Spinal cord (tissue), 10 donors: ENCODE results near the gene TYW5. TPM values are rescaled to one million over a fixed set of nuclear protein-coding genes. Genes with fewer than 3 reads are reported as not detected.

Experiments used
- DNase-seq, 6 donors: peaks; one replicate each; pipeline versions ENCODE4 v3.0.0 to v3.0.0-alpha.2; 2013 to 2015; ENCODE audit warnings: low spot score in 6 of 6, low read depth in 4 of 6
- H3K27ac ChIP-seq: one replicate; pipeline ENCODE4 v1.5.1; 2013; ENCODE audit warnings: low read depth, low read length, control low read depth
- H3K27me3 ChIP-seq: one replicate; pipeline ENCODE4 v1.6.1; 2013; ENCODE audit warnings: low read length; ENCODE audit not compliant: control insufficient read depth, insufficient read depth
- H3K36me3 ChIP-seq: one replicate; pipeline ENCODE4 v1.6.1; 2013; ENCODE audit warnings: low read length; ENCODE audit not compliant: control insufficient read depth, insufficient read depth
- H3K4me1 ChIP-seq: one replicate; pipeline ENCODE4 v1.6.1; 2013; ENCODE audit warnings: low read length; ENCODE audit not compliant: control insufficient read depth, insufficient read depth
- H3K4me3 ChIP-seq: one replicate; pipeline ENCODE4 v1.5.1; 2013; ENCODE audit warnings: low read depth, low read length, control low read depth
- H3K9me3 ChIP-seq: one replicate; pipeline ENCODE4 v1.6.1; 2013; ENCODE audit warnings: low read length; ENCODE audit not compliant: control insufficient read depth, insufficient read depth
- WGBS: methylation state at CpG from one replicate; pipeline ENCODE4 v1.1.5; 2013; ENCODE audit warnings: missing lambda C conversion rate; ENCODE audit not compliant: insufficient coverage; 5-methylcytosine and 5-hydroxymethylcytosine counted together
- long read RNA-seq, 4 donors: transcript quantifications; one replicate each; lab custom pipeline, GENCODE V29; 2026
- polyA plus RNA-seq, 2 donors: library from polyadenylated mRNA; unstranded; fragments of 120-200 nt; gene quantifications; one replicate each; pipeline ENCODE4 v1.2.1, GENCODE V29; 2013; ENCODE audit not compliant: insufficient read length in 2 of 2
- total RNA-seq, 2 donors: library from RNA; depleted of rRNA in 1 of 2; stranded (reverse); fragments of 120-200 nt in 1 of 2; fragments of >200 nt in 1 of 2; gene quantifications; one replicate each; pipeline versions ENCODE4 v1.2.3 to v1.2.4, GENCODE V29; 2013 to 2014
- donor health status: healthy.

The TYW5 gene
- total RNA-seq (10 to 100 TPM; 11.2 to 14.4 TPM), polyA plus RNA-seq (10 to 100 TPM; 10.4 to 12.5 TPM)
- long read RNA-seq, donor 1, full-length matches to known transcripts: 4 of 13 reads
- long read RNA-seq, donor 1, partial matches to known transcripts: 9 of 13 reads
- long read RNA-seq, donor 1, other reads (novel, unspliced or antisense): 0 of 13 reads
- long read RNA-seq, donor 2: 0 reads
- long read RNA-seq, donor 3, full-length matches to known transcripts: 2 of 2 reads
- long read RNA-seq, donor 3, partial matches to known transcripts: 0 of 2 reads
- long read RNA-seq, donor 3, other reads (novel, unspliced or antisense): 0 of 2 reads
- long read RNA-seq, donor 4, full-length matches to known transcripts: 4 of 4 reads
- long read RNA-seq, donor 4, partial matches to known transcripts: 0 of 4 reads
- long read RNA-seq, donor 4, other reads (novel, unspliced or antisense): 0 of 4 reads

- Histone ChIP-seq H3K27me3 (no peaks in the 10 kb centered on the region), H3K36me3 (no peaks in the 10 kb centered on the region), H3K27ac (peak within 1 kb of the TSS; percentile 98), H3K4me3 (peak within 1 kb of the TSS; percentile 98), H3K4me1 (peaks cover 13% of the 10 kb centered on the region), H3K9me3 (no peaks in the 10 kb centered on the region)
- WGBS: under 1% methylated on average over 64 of the region's 64 CpGs
- DNase-seq: peak; percentile 75 to 95 (median 81)
These were observed at the start of gene TYW5, which contains the start of gene MAIP1 for GRCh38 chr2:199955339-199956061. TSS of gene TYW5 (minus strand) at chr2:199955491. CDS start at chr2:199955470, 21 bp downstream. TSS of gene MAIP1 (plus strand) at chr2:199955582. CDS start at chr2:199955799, 217 bp downstream.

GRCh38 chr2:200003444-200003843 is 48.2 kb upstream of the TYW5 start:
- WGBS: no CpG with 5 or more reads among the region's 1 CpG
- DNase-seq: peak in 1 of 6 donors; percentile 32

GRCh38 chr2:200000444-200001163 is 45.3 kb upstream of the TYW5 start:
- no peak for DNase-seq
- no peak overlapping the region for H3K4me3 ChIP-seq
- 80% methylated on average over 1 of the region's 2 CpGs for WGBS

More at GRCh38 chr2:200003444-200003843, 48.2 kb upstream of the TYW5 start:
- Histone ChIP-seq H3K36me3 (no peaks in the 10 kb centered on the region), H3K4me3 (no peak overlapping the region), H3K27me3 (no peaks in the 10 kb centered on the region), H3K27ac (no peak overlapping the region), H3K9me3 (no peaks in the 10 kb centered on the region), H3K4me1 (peaks cover 5% of the 10 kb centered on the region)

GRCh38 chr2:199999166-199999565 is 43.9 kb upstream of the TYW5 start:
- no peak for DNase-seq
- no peaks in the 10 kb centered on the region for H3K27me3 ChIP-seq
- H3K36me3 ChIP-seq: no peaks in the 10 kb centered on the region
- WGBS: 97% methylated on average over 3 of the region's 4 CpGs
- no peak overlapping the region for H3K4me3 ChIP-seq
- peaks cover 5% of the 10 kb centered on the region for H3K4me1 ChIP-seq
- no peak overlapping the region for H3K27ac ChIP-seq
- no peaks in the 10 kb centered on the region for H3K9me3 ChIP-seq

More at GRCh38 chr2:200000444-200001163, 45.3 kb upstream of the TYW5 start:
- Histone ChIP-seq H3K27me3 (no peaks in the 10 kb centered on the region), H3K9me3 (no peaks in the 10 kb centered on the region), H3K36me3 (no peaks in the 10 kb centered on the region), H3K4me1 (peaks cover 5% of the 10 kb centered on the region), H3K27ac (no peak overlapping the region)

GRCh38 chr2:199997296-199997695 is 42.0 kb upstream of the TYW5 start:
- Histone ChIP-seq H3K27ac (no peak overlapping the region), H3K4me1 (no peaks in the 10 kb centered on the region), H3K27me3 (no peaks in the 10 kb centered on the region), H3K36me3 (no peaks in the 10 kb centered on the region), H3K9me3 (no peaks in the 10 kb centered on the region), H3K4me3 (no peak overlapping the region)
- no peak for DNase-seq
- WGBS: 100% methylated on average over 1 of the region's 3 CpGs

- H3K4me3 ChIP-seq: no peak overlapping the region
- H3K4me1 ChIP-seq: no peaks in the 10 kb centered on the region
- H3K36me3 ChIP-seq: no peaks in the 10 kb centered on the region
- WGBS: no CpG with 5 or more reads among the region's 2 CpGs
- DNase-seq: no peak
- no peak overlapping the region for H3K27ac ChIP-seq
- H3K27me3 ChIP-seq: no peaks in the 10 kb centered on the region
- no peaks in the 10 kb centered on the region for H3K9me3 ChIP-seq
These were observed 39.6 kb upstream of the TYW5 start for GRCh38 chr2:199994896-199995295.

- no peak overlapping the region for H3K4me3 ChIP-seq
These were observed 39.1 kb upstream of the TYW5 start for GRCh38 chr2:199994371-199994770.

GRCh38 chr2:199992296-199992695 is 37.0 kb upstream of the TYW5 start:
- Histone ChIP-seq H3K27ac (no peak overlapping the region), H3K9me3 (no peaks in the 10 kb centered on the region), H3K36me3 (no peaks in the 10 kb centered on the region), H3K4me3 (no peak overlapping the region), H3K4me1 (no peaks in the 10 kb centered on the region), H3K27me3 (no peaks in the 10 kb centered on the region)
- 100% methylated on average over 1 of the region's 3 CpGs for WGBS
- no peak for DNase-seq

More at GRCh38 chr2:199994371-199994770, 39.1 kb upstream of the TYW5 start:
- 93% methylated on average over 3 of the region's 3 CpGs for WGBS
- no peaks in the 10 kb centered on the region for H3K36me3 ChIP-seq
- H3K9me3 ChIP-seq: no peaks in the 10 kb centered on the region
- H3K4me1 ChIP-seq: no peaks in the 10 kb centered on the region
- no peaks in the 10 kb centered on the region for H3K27me3 ChIP-seq
- DNase-seq: peak in 1 of 6 donors; percentile 38
- H3K27ac ChIP-seq: no peak overlapping the region

GRCh38 chr2:199991691-199992090 is 36.4 kb upstream of the TYW5 start:
- DNase-seq: no peak
- WGBS: no CpG with 5 or more reads among the region's 2 CpGs
- Histone ChIP-seq H3K27me3 (no peaks in the 10 kb centered on the region), H3K27ac (no peak overlapping the region), H3K4me1 (no peaks in the 10 kb centered on the region), H3K4me3 (no peak overlapping the region), H3K36me3 (no peaks in the 10 kb centered on the region), H3K9me3 (no peaks in the 10 kb centered on the region)
